SK-N-SH treated with all-trans-retinoic acid at 6 μM for 48 hours (cell line): Measurements from ENCODE around the gene SPEN.

Source experiments
- ARNTL ChIP-seq: fragments of 450-650 bp; formaldehyde crosslinking; IDR thresholded peaks from 2 replicates; pipeline ENCODE4 v1.5.0; 2020; ENCODE audit warnings: low read depth, mild to moderate bottlenecking, moderate library complexity, borderline replicate concordance
- BACH2 ChIP-seq: fragments of 250-450 bp; sonication (Bioruptor Pico); IDR thresholded peaks from 2 replicates; pipeline ENCODE4 v1.9.0; 2021; ENCODE audit warnings: mild to moderate bottlenecking, borderline replicate concordance
- PPARA ChIP-seq: fragments of 250-450 bp; sonication (Bioruptor Pico); IDR thresholded peaks from 2 replicates; pipeline ENCODE4 v1.5.0; 2020; ENCODE audit warnings: mild to moderate bottlenecking, borderline replicate concordance
- TCF4 ChIP-seq: fragments of 250-450 bp; sonication (Bioruptor Pico); IDR thresholded peaks from 2 replicates; pipeline ENCODE4 v1.8.0; 2021; ENCODE audit warnings: mild to moderate bottlenecking, moderate library complexity, borderline replicate concordance
- ZFP3 ChIP-seq: fragments of 250-450 bp; sonication (Bioruptor Pico); IDR thresholded peaks from 2 replicates; pipeline ENCODE4 v1.5.0; 2020; ENCODE audit warnings: mild to moderate bottlenecking, moderate library complexity
- ZFP30 ChIP-seq: fragments of 450-650 bp; formaldehyde crosslinking; IDR thresholded peaks from 2 replicates; pipeline ENCODE4 v1.5.0; 2022; ENCODE audit warnings: mild to moderate bottlenecking, moderate library complexity
- TF ChIP-seq, protein P1 (sequence below): fragments of 250-450 bp; sonication (Bioruptor Pico); IDR thresholded peaks from 2 replicates; pipeline ENCODE4 v1.8.0; 2020; ENCODE audit warnings: mild to moderate bottlenecking, moderate library complexity, borderline replicate concordance

DNA sequence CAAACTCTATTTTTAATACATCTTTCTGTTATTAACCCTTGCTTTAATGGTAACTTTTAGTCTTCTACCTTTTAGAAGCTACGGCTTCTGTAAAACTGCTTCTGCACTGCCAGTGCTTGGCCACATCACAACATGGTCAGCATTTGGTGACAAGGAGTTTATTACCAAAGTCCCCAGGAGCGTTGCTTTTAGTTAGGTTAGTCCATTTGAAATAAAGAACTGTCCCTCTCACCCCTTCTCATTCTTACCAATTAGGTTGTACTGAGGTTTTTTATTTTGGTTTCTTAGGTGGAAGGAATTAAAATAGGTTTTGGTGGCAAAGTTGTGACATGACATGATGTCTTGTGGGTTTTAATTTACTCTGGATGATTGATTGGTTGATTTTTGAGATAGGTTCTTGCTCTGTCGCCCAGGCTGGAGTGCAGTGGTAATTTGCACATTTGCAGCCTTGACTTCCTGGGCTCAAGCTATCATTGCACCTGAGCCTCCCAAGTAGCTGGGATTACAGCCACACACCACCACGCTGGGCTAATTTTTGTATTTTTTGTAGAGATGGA is 39.2 kb downstream of the SPEN start:
- TF ChIP-seq ZFP30 (CRISPR knock-in tag) (no peak), TCF4 (CRISPR knock-in tag) (no peak), ZFP3 (CRISPR knock-in tag) (no peak), PPARA (CRISPR knock-in tag) (no peak), ARNTL (CRISPR knock-in tag) (no peak), BACH2 (CRISPR knock-in tag) (no peak)
- TF ChIP-seq, protein P1, sequence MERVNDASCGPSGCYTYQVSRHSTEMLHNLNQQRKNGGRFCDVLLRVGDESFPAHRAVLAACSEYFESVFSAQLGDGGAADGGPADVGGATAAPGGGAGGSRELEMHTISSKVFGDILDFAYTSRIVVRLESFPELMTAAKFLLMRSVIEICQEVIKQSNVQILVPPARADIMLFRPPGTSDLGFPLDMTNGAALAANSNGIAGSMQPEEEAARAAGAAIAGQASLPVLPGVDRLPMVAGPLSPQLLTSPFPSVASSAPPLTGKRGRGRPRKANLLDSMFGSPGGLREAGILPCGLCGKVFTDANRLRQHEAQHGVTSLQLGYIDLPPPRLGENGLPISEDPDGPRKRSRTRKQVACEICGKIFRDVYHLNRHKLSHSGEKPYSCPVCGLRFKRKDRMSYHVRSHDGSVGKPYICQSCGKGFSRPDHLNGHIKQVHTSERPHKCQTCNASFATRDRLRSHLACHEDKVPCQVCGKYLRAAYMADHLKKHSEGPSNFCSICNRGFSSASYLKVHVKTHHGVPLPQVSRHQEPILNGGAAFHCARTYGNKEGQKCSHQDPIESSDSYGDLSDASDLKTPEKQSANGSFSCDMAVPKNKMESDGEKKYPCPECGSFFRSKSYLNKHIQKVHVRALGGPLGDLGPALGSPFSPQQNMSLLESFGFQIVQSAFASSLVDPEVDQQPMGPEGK (CRISPR knock-in tag) = no peak
